ENCODE measurements around the gene GRK1. TPM values are rescaled to one million over a fixed set of nuclear protein-coding genes. Genes with fewer than 3 reads are reported as not detected.

The GRK1 gene
- total RNA-seq, 1 donor from 2014 or later, result not detected

- no peak for DNase-seq (ENCODE audit: low read depth)
- no peaks in the 10 kb centered on the region for H3K36me3 ChIP-seq (ENCODE audit: control insufficient read depth, insufficient read depth, low read length)
- TF ChIP-seq CTCF (IDR thresholded peaks at IDR 0.05; ENCODE audit: insufficient read depth, low read length, poor library complexity, severe bottlenecking), result no peak
Observed at GRCh38 chr13:113782472-113782871, 115.5 kb downstream of the GRK1 start.

GRCh38 chr13:113783200-113783881 is 116.3 kb downstream of the GRK1 start:
- no peak for TF ChIP-seq CTCF (IDR thresholded peaks at IDR 0.05; ENCODE audit: insufficient read depth, low read length, poor library complexity, severe bottlenecking)
- no peaks in the 10 kb centered on the region for H3K36me3 ChIP-seq (ENCODE audit: control insufficient read depth, insufficient read depth, low read length)
- DNase-seq (ENCODE audit: low read depth), result no peak
- peaks cover under 1% of the 10 kb centered on the region for H3K27me3 ChIP-seq (ENCODE audit: control insufficient read depth, insufficient read depth, low read length)
- H3K4me3 ChIP-seq (ENCODE audit: low read depth, low read length), result no peak overlapping the region

More at GRCh38 chr13:113782472-113782871, 115.5 kb downstream of the GRK1 start:
- H3K27me3 ChIP-seq (ENCODE audit: control insufficient read depth, insufficient read depth, low read length), result peaks cover 7% of the 10 kb centered on the region
- no peak overlapping the region for H3K4me3 ChIP-seq (ENCODE audit: low read depth, low read length)

- no peak for DNase-seq (ENCODE audit: low read depth)
- no peak overlapping the region for H3K4me3 ChIP-seq (ENCODE audit: low read depth, low read length)
- TF ChIP-seq CTCF (IDR thresholded peaks at IDR 0.05; ENCODE audit: insufficient read depth, low read length, poor library complexity, severe bottlenecking), result no peak
- no peaks in the 10 kb centered on the region for H3K36me3 ChIP-seq (ENCODE audit: control insufficient read depth, insufficient read depth, low read length)
- peaks cover 2% of the 10 kb centered on the region for H3K27me3 ChIP-seq (ENCODE audit: control insufficient read depth, insufficient read depth, low read length)
Observed at GRCh38 chr13:113783966-113784644, 117.1 kb downstream of the GRK1 start.

GRCh38 chr13:113784645-113785024 is 117.6 kb downstream of the GRK1 start:
- H3K4me3 ChIP-seq (ENCODE audit: low read depth, low read length), result no peak overlapping the region
- H3K27me3 ChIP-seq (ENCODE audit: control insufficient read depth, insufficient read depth, low read length), result peaks cover 4% of the 10 kb centered on the region
- no peak for TF ChIP-seq CTCF (IDR thresholded peaks at IDR 0.05; ENCODE audit: insufficient read depth, low read length, poor library complexity, severe bottlenecking)
- DNase-seq (ENCODE audit: low read depth), result no peak
- no peaks in the 10 kb centered on the region for H3K36me3 ChIP-seq (ENCODE audit: control insufficient read depth, insufficient read depth, low read length)

GRCh38 chr13:113785051-113786010 is 118.3 kb downstream of the GRK1 start:
- peak; percentile 98 for DNase-seq (ENCODE audit: low read depth)
- TF ChIP-seq CTCF (IDR thresholded peaks at IDR 0.05; ENCODE audit: insufficient read depth, low read length, poor library complexity, severe bottlenecking), result no peak
- Histone ChIP-seq H3K4me3 (ENCODE audit: low read depth, low read length) (no peak overlapping the region), H3K27me3 (ENCODE audit: control insufficient read depth, insufficient read depth, low read length) (peaks cover 4% of the 10 kb centered on the region), H3K36me3 (ENCODE audit: control insufficient read depth, insufficient read depth, low read length) (no peaks in the 10 kb centered on the region)

Measured in kidney epithelial cell (primary cell).